Esophagus (tissue), 2 donors: Measurements from ENCODE around the gene PCDH9. TPM values are rescaled to one million over a fixed set of nuclear protein-coding genes. Genes with fewer than 3 reads are reported as not detected.

Experiments used
- H3K27ac ChIP-seq, 2 donors: one replicate each; pipeline ENCODE4 v1.5.1; 2013; ENCODE audit warnings: low read depth in 2 of 2, mild to moderate bottlenecking in 2 of 2, inconsistent platforms in 1 of 2, low read length in 1 of 2, moderate library complexity in 1 of 2
- H3K27me3 ChIP-seq, 2 donors: one replicate each; pipeline ENCODE4 v1.6.1; 2013; ENCODE audit warnings: low read length in 2 of 2, control low read depth in 1 of 2, mild to moderate bottlenecking in 1 of 2; ENCODE audit not compliant: insufficient read depth in 2 of 2, control insufficient read depth in 1 of 2
- H3K36me3 ChIP-seq, 2 donors: one replicate each; pipeline ENCODE4 v1.6.1; 2013; ENCODE audit warnings: low read length in 1 of 2; ENCODE audit not compliant: control insufficient read depth in 2 of 2, insufficient read depth in 2 of 2
- H3K4me1 ChIP-seq, 2 donors: one replicate each; pipeline ENCODE4 v1.6.1; 2013; ENCODE audit warnings: low read length in 1 of 2; ENCODE audit not compliant: control insufficient read depth in 2 of 2, insufficient read depth in 2 of 2
- H3K4me3 ChIP-seq, 2 donors: one replicate each; pipeline ENCODE4 v1.5.1; 2013; ENCODE audit warnings: low read length in 2 of 2, mild to moderate bottlenecking in 2 of 2, low read depth in 1 of 2, moderate library complexity in 1 of 2
- H3K9me3 ChIP-seq, 2 donors: one replicate each; pipeline ENCODE4 v1.6.1; 2013; ENCODE audit warnings: mild to moderate bottlenecking in 2 of 2, low read depth in 1 of 2, low read length in 1 of 2, moderate library complexity in 1 of 2; ENCODE audit not compliant: control insufficient read depth in 2 of 2, insufficient read depth in 1 of 2
- WGBS, 2 donors: extraction: QIAGEN DNeasy Blood & Tissue Kit; methylation state at CpG; one replicate each; pipeline ENCODE4 v1.1.7; 2013; 5-methylcytosine and 5-hydroxymethylcytosine counted together
- polyA plus RNA-seq, 2 donors: library from polyadenylated mRNA; stranded (reverse); fragments of 200-250 nt; gene quantifications; one replicate each; pipeline ENCODE4 v1.2.3, GENCODE V29; 2013
- donor health status: healthy with polysubstance abuse.
- donor health status: Bipolar disorder and iron deficiency.

PCDH9 gene
- polyA plus RNA-seq, 2 donors = 0.12 to 0.14 TPM

GRCh38 chr13:66491251-66491650, 738.9 kb downstream of the PCDH9 start:
- Histone ChIP-seq H3K9me3 (no peaks in the 10 kb centered on the region), H3K27ac (no peak overlapping the region)
- 77 to 82% methylated on average over 6 of the region's 6 CpGs for WGBS, 2 donors

GRCh38 chr13:66489586-66489985, 740.5 kb downstream of the PCDH9 start:
- Histone ChIP-seq H3K27ac (no peak overlapping the region), H3K36me3 (no peaks in the 10 kb centered on the region), H3K9me3 (no peaks in the 10 kb centered on the region), H3K4me1 (no peaks in the 10 kb centered on the region), H3K27me3 (no peaks in the 10 kb centered on the region), H3K4me3 (no peak overlapping the region)
- WGBS, 2 donors = 83 to 84% methylated on average over 2 of the region's 2 CpGs

More at GRCh38 chr13:66491251-66491650, 738.9 kb downstream of the PCDH9 start:
- H3K36me3 ChIP-seq = no peaks in the 10 kb centered on the region
- no peaks in the 10 kb centered on the region for H3K27me3 ChIP-seq
- no peak overlapping the region for H3K4me3 ChIP-seq
- H3K4me1 ChIP-seq = no peaks in the 10 kb centered on the region

GRCh38 chr13:66489172-66489571, 741.0 kb downstream of the PCDH9 start:
- no peaks in the 10 kb centered on the region for H3K4me1 ChIP-seq
- H3K9me3 ChIP-seq = peaks cover 0 to under 1% of the 10 kb centered on the region in 2 donors
- no peaks in the 10 kb centered on the region for H3K36me3 ChIP-seq
- no peak overlapping the region for H3K27ac ChIP-seq
- 78 to 92% methylated on average over 1 of the region's 1 CpG for WGBS, 2 donors
- H3K27me3 ChIP-seq = no peaks in the 10 kb centered on the region
- no peak overlapping the region for H3K4me3 ChIP-seq

- no peaks in the 10 kb centered on the region for H3K27me3 ChIP-seq
- H3K4me1 ChIP-seq = no peaks in the 10 kb centered on the region
- H3K9me3 ChIP-seq = peaks cover 0 to 2% of the 10 kb centered on the region in 2 donors
- H3K27ac ChIP-seq = no peak overlapping the region
- no peaks in the 10 kb centered on the region for H3K36me3 ChIP-seq
- WGBS, 2 donors = 84 to 89% methylated on average over 9 of the region's 9 CpGs
- H3K4me3 ChIP-seq = no peak overlapping the region
Measured at GRCh38 chr13:66483712-66484111, 746.4 kb downstream of the PCDH9 start.

- no peaks in the 10 kb centered on the region for H3K27me3 ChIP-seq
- WGBS, 2 donors = 66 to 79% methylated on average over 4 of the region's 4 CpGs
- H3K9me3 ChIP-seq = peaks cover 0 to 2% of the 10 kb centered on the region in 2 donors
- H3K4me3 ChIP-seq = no peak overlapping the region
- H3K4me1 ChIP-seq = no peaks in the 10 kb centered on the region
- no peaks in the 10 kb centered on the region for H3K36me3 ChIP-seq
- no peak overlapping the region for H3K27ac ChIP-seq
Measured at GRCh38 chr13:66482836-66483235, 747.3 kb downstream of the PCDH9 start.

- no peaks in the 10 kb centered on the region for H3K36me3 ChIP-seq
- H3K4me1 ChIP-seq = no peaks in the 10 kb centered on the region
- H3K9me3 ChIP-seq = no peaks in the 10 kb centered on the region
- WGBS, 2 donors = 84 to 86% methylated on average over 4 of the region's 4 CpGs
- H3K27me3 ChIP-seq = no peaks in the 10 kb centered on the region
- no peak overlapping the region for H3K27ac ChIP-seq
- no peak overlapping the region for H3K4me3 ChIP-seq
Measured at GRCh38 chr13:66477816-66478215, 752.3 kb downstream of the PCDH9 start.

GRCh38 chr13:66475061-66475460, 755.1 kb downstream of the PCDH9 start:
- H3K4me3 ChIP-seq = no peak overlapping the region
- no peaks in the 10 kb centered on the region for H3K9me3 ChIP-seq
- H3K4me1 ChIP-seq = no peaks in the 10 kb centered on the region
- H3K36me3 ChIP-seq = no peaks in the 10 kb centered on the region
- no peaks in the 10 kb centered on the region for H3K27me3 ChIP-seq
- H3K27ac ChIP-seq = no peak overlapping the region

GRCh38 chr13:66469745-66470144, 760.4 kb downstream of the PCDH9 start:
- WGBS, 2 donors = 69 to 75% methylated on average over 6 of the region's 6 CpGs
- Histone ChIP-seq H3K4me3 (no peak overlapping the region), H3K4me1 (no peaks in the 10 kb centered on the region), H3K9me3 (no peaks in the 10 kb centered on the region), H3K36me3 (no peaks in the 10 kb centered on the region), H3K27me3 (no peaks in the 10 kb centered on the region), H3K27ac (no peak overlapping the region)

- no peaks in the 10 kb centered on the region for H3K4me1 ChIP-seq
Measured at GRCh38 chr13:66468656-66469055, 761.5 kb downstream of the PCDH9 start.

GRCh38 chr13:66462187-66462586, 767.9 kb downstream of the PCDH9 start:
- no peaks in the 10 kb centered on the region for H3K27me3 ChIP-seq
- H3K27ac ChIP-seq = no peak overlapping the region
- no peak overlapping the region for H3K4me3 ChIP-seq
- no peaks in the 10 kb centered on the region for H3K36me3 ChIP-seq
- 51 to 61% methylated on average over 3 of the region's 3 CpGs for WGBS, 2 donors
- H3K4me1 ChIP-seq = no peaks in the 10 kb centered on the region
- H3K9me3 ChIP-seq = no peaks in the 10 kb centered on the region

More at GRCh38 chr13:66468656-66469055, 761.5 kb downstream of the PCDH9 start:
- Histone ChIP-seq H3K36me3 (no peaks in the 10 kb centered on the region), H3K9me3 (no peaks in the 10 kb centered on the region), H3K27me3 (no peaks in the 10 kb centered on the region), H3K4me3 (no peak overlapping the region), H3K27ac (no peak overlapping the region)
